ENCODE data around the gene TNFRSF25.

The TNFRSF25 gene

GRCh38 chr1:6426972-6427350 lies 39.0 kb downstream of the TNFRSF25 start:
- peaks cover 31% of the 10 kb centered on the region for H3K27me3 ChIP-seq
- H3K4me1 ChIP-seq: no peaks in the 10 kb centered on the region
- DNase-seq: no peak
- TF ChIP-seq CTCF (IDR thresholded peaks at IDR 0.05; ENCODE audit: low read depth, low read length): no peak
- no peak overlapping the region for H3K4me3 ChIP-seq (ENCODE audit: low read depth, low read length)
- H3K9me3 ChIP-seq: no peaks in the 10 kb centered on the region
- H3K36me3 ChIP-seq: no peaks in the 10 kb centered on the region

- H3K9me3 ChIP-seq: no peaks in the 10 kb centered on the region
- H3K4me1 ChIP-seq: no peaks in the 10 kb centered on the region
- no peaks in the 10 kb centered on the region for H3K36me3 ChIP-seq
- no peak for DNase-seq
- H3K27me3 ChIP-seq: peaks cover 36% of the 10 kb centered on the region
- H3K4me3 ChIP-seq (ENCODE audit: low read depth, low read length): no peak overlapping the region
- TF ChIP-seq CTCF (IDR thresholded peaks at IDR 0.05; ENCODE audit: low read depth, low read length): no peak
These were observed 39.5 kb downstream of the TNFRSF25 start for GRCh38 chr1:6426277-6426971.

GRCh38 chr1:6425658-6426057 lies 40.3 kb downstream of the TNFRSF25 start:
- DNase-seq: no peak
- H3K9me3 ChIP-seq: no peaks in the 10 kb centered on the region
- TF ChIP-seq CTCF (IDR thresholded peaks at IDR 0.05; ENCODE audit: low read depth, low read length): no peak
- peaks cover 39% of the 10 kb centered on the region for H3K27me3 ChIP-seq
- no peaks in the 10 kb centered on the region for H3K36me3 ChIP-seq
- no peaks in the 10 kb centered on the region for H3K4me1 ChIP-seq
- no peak overlapping the region for H3K4me3 ChIP-seq (ENCODE audit: low read depth, low read length)

GRCh38 chr1:6424619-6425593 lies 41.1 kb downstream of the TNFRSF25 start, which contains the start of gene ESPN:
ESPN (plus strand) TSS chr1:6424776; CDS start chr1:6424956, 180 bp downstream.
- no peak for DNase-seq
- H3K36me3 ChIP-seq: no peaks in the 10 kb centered on the region
- H3K4me1 ChIP-seq: no peaks in the 10 kb centered on the region
- no peak for TF ChIP-seq CTCF (IDR thresholded peaks at IDR 0.05; ENCODE audit: low read depth, low read length)
- no peak within 1 kb of the TSS for H3K4me3 ChIP-seq (ENCODE audit: low read depth, low read length)
- no peaks in the 10 kb centered on the region for H3K9me3 ChIP-seq
- peaks cover 43% of the 10 kb centered on the region for H3K27me3 ChIP-seq

- TF ChIP-seq CTCF (IDR thresholded peaks at IDR 0.05; ENCODE audit: low read depth, low read length): no peak
- Histone ChIP-seq H3K4me1 (no peaks in the 10 kb centered on the region), H3K27me3 (peaks cover 50% of the 10 kb centered on the region), H3K36me3 (no peaks in the 10 kb centered on the region), H3K4me3 (ENCODE audit: low read depth, low read length) (no peak overlapping the region), H3K9me3 (no peaks in the 10 kb centered on the region)
- no peak for DNase-seq
These were observed 41.9 kb downstream of the TNFRSF25 start for GRCh38 chr1:6424000-6424565.
